ACHN (cell line): ENCODE results near the gene TRIM8.
"Not testable (repeated sequence)": the region's sequence is repeated elsewhere in the genome, so short reads cannot be mapped to it uniquely, and the experiment has no call there.

Experiments used
- DNase-seq: peaks from one replicate; pipeline ENCODE4 v3.0.0-alpha.2; 2015
- in situ Hi-C: cut with HindIII; loops from 2 replicates; pipeline ENCODE4 v1.10.0; 2017; ENCODE audit warnings: low sequenced_read_pairs, low pct_ligation_motif_present, low pct_unique_long_range_greater_than_20kb

The TRIM8 gene

DNA sequence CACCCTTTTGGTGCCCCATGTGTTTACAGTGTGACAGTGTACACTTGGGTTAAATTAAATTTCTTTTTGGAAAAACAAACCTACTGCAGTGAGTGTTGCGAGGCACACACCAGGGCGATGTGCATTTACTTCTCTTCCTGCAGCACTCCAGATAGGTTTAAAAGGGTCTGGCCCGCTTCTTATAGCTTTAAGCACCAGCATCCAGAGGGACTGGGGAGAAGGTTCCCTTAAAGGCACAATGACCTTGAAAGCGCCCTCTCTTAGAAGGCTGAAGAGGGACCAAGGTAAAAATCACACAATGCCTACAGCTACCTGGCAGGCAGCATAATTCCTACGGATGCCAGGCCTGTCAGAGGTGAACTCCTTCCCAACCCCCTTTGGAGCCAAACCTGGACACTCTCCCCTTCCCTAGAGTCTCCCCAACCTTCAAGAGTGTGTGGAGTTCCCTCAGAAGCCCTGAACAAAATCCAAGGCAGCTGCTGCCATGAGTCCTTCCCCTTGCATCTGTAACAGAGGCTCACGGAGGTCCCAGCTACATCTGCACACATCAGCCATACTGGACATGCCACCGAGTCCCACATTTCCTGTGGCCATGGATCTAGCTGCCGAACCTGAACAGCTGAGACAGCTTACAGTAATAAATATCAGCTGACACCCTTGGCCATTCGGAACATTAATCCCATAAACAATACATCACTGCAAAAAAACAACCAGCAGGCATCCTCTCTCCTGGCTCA, 33.2 kb downstream of the TRIM8 start:
- in situ Hi-C loops, result no loop called here
- DNase-seq, result no peak

DNA sequence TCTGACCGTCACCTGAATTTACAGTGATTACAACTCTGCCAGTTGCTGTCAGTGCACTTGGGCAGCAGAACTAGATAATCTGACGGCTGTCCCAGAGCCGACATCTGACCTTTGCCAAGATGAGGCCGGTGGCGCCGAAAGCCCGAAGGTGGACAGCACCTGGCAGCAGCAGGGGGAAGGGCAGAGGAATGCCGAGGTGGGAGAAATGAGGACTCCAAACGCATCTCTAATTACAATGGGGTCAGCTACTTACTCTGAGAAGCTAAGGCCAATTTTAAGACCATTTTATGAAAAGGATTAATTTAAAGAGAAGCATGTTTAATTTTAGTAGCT, 33.8 kb downstream of the TRIM8 start:
- in situ Hi-C loops, result no loop called here
- DNase-seq, result no peak

DNA sequence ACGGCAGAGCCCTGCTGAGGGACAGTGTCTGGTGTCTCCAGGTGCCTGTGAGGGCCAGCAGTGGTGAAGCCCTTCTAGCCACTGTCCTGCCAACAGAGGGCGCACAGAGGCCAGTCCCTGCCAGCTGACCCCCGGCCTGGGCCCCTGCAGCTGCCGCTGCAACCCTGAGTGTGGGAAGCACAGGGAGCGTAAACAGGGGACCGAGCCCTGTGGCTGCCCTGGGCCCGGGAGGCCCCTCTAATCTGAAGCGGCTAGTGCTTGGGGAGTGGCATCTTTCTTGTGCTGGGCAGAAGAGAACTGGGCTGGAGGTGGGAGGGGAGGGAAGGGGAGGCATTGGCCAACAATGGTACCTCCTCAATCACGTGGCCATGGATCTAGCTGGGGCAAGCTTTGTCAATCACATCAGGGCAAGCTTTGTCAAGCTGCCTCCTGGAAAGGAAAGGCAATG, 34.6 kb downstream of the TRIM8 start:
- in situ Hi-C loops, result no loop called here

DNA sequence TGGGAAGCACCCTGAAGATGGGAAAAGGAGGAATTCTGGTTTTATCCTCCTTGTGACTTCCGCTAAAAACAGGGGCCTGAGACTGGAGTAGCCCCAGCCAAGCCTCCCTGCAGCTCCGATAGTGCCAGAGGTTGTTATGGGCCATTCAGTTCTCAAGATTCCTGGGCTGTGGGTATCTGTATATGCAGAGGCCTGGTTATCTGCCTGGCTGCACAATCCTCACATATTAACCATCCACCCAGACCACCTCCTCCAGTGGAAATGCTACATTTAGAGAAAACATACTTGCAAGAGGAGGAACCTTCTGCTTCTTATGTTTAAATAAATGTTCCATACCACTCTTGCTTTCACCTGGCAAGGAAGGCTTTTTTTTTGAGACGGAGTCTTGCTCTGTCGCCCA, 35.3 kb downstream of the TRIM8 start:
- peak; percentile 80 for DNase-seq
- in situ Hi-C loops, result no loop called here

More for the DNA sequence above, 34.6 kb downstream of the TRIM8 start:
- peak; percentile 75 for DNase-seq

DNA sequence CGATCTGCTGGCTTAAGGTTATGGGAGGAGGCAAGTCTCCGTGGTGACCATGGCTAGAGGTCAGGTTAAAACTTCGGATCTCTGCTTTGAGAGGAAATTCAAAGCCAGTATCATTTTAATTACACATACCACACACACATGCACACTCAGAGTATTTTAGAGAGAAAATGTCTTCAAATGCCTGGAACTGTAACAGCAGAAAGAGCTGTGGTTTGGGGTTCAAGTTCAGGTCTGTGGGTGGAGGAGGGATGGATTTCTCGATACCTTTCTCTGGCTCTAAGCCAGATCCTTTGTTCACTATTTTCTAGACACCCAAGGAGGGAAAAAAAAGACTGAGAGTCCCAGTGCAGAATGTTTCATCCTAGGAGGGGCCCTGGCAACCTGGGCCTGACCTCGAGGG, 37.4 kb downstream of the TRIM8 start:
- no peak for DNase-seq
- in situ Hi-C loops, result no loop called here

DNA sequence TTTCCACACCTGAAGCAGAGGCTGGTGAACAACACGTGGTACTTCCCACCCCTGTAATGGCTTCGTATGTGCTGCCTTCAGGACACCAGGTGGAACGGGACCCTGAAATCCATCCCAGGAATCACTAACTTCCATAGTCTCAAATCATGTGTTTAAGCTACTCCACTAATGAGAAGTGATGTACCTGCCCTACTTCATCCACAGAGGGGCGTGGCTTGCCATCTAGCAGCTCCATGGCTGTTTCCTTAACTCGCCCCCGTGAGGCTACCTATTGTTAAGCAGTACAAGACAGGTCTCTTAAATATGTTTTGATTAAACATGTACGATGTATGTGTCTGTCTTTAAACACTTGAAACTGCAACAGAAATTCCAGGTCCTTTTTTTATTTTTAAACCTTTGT, 38.1 kb downstream of the TRIM8 start:
- in situ Hi-C loops, result no loop called here
- no peak for DNase-seq

DNA sequence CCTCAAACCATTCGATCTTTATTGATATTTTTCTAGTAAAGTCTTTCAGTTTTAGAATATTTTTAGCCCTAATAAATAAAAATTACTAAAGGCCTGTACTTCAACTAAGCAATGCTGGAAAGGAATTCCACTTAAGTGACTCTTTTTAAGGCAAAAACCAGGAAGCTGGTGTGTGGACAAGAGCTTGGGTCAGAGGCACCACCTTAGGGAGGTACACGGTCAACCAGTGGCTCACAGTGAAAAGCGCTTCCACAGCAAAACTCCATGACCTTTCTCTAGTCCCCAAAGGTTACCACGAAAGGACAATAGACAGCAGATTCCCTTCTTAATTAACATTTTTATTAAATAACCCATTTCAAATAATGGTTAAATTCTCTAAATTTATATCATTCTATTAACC, 38.7 kb downstream of the TRIM8 start:
- in situ Hi-C loops, result no loop called here
- DNase-seq, result no peak

DNA sequence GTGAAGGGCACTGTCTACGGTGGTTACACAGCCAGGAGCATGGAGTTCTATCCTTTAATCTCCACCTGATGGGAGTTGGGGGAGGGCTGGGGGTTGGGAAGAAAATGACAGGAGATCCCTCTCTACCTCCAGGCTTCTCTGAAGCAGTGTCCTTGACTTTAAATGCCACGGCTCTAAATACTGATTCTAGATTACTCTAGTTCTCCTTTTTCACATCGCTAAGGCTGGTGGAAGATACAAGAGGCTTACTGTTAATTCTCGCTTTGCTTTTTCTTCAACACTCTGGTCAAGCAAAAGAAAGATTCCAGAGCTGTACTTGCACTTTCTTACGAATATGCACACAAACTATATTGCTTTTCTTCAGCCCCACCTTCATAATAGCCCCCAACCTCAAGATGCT, 39.5 kb downstream of the TRIM8 start:
- in situ Hi-C loops, result no loop called here
- no peak for DNase-seq

DNA sequence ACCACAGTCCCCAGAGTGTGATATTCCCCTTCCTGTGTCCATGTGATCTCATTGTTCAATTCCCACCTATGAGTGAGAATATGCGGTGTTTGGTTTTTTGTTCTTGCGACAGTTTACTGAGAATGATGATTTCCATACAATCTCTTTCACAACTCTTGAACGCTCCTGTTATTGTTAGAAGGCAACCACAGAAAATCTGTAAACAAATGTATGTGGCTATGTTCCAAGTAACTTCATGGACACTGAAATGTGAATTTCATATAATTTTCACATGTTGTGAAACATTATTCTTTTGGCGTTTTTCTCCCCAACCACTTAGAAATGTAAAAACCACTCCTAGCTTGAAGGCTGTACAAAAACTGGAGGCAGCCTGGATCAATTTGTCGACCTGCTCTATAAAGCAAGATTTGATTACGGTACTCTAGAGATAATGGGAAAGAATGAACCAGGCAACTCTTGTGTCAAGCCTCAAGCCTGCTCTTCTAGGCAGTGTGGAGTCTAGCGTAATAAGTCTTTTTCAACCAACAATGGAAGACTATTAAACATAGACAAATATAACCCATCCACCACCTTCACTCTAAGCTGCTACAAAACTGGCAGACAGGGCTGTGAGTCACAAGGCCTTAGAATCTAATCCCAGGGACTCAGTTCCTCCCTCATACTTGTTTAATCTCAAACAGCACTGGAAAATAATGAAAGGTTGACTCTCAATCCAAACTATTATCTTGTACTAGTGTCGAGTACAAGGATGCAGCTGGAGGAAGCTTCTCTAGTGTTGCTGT, 47.2 kb downstream of the TRIM8 start:
- no peak for DNase-seq
- in situ Hi-C loops, result no loop called here

DNA sequence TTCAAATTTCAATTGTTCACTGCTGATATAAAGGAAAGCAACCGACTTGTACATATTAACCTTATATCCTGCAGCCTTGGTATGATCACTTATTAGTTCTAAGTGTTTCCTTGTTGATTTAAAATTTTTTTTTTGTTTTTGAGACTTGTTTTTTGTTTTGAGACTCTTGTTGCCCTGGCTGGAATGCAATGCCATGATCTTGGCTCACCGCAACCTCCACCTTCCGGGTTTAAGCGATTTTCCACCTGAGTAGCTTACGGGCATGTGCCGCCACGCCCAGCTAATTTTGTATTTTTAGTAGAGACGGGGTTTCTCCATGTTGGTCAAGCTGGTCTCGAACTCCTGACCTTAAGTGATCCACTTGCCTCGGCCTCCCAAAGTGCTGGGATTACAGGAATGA, 51.1 kb downstream of the TRIM8 start:
- in situ Hi-C loops, DNase-seq: not testable (repeated sequence)

DNA sequence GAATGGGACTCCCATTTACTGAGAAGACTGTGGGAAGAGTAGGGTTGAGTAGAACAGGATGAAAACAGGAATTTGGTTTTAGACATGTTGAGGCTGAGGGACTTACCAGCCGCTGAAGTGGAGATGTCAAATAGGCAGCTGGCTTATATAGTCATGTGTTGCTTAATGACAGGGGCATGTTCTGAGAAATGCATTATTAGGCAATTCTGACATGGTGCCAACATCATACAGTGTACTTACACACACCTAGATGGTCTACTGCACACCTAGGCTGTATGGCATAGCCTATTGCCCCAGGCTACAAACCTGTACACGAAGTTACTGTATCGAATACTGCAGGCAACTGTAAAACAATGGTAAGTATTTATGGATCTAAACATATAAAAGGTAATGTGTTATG, 52.5 kb downstream of the TRIM8 start:
- in situ Hi-C loops, result no loop called here
- DNase-seq, result no peak

DNA sequence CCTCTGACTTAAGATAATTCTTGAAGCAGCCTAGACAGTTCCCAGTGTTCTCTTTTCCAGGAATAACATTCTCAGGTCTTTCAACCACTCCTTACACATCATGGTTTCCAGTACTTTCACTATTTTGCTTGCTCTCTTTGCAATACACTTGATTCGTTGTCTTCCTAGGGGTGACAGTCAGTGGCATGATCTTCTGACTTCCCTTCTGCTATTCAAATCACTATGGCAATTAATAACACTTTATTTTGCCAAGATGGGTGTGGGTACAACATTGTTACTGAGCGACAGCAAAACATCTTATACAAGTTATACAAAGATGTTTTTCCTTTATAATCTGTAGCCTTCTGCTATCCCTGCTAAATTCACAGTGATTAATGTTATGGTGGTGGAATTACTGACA, 54.6 kb downstream of the TRIM8 start:
- DNase-seq, result no peak
- in situ Hi-C loops, result no loop called here

DNA sequence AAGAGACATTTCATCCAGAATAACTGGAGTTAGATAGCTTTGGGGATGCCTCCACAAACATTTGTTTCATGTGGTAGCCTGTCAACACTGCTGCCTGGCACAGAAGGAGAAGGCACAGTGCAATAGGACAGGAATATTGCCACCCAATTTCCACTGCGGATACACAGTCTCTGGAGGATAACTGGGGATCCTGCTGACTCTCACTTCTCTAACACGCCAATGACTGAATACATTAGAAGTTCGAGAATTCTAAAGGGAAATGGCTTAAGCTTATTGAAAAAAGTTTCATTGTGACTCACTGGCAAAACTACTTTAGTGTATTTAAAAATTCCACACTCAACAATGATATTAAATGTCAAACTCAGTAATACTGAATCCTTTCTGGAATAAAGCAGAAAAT, 57.0 kb downstream of the TRIM8 start:
- in situ Hi-C loops, result no loop called here
- DNase-seq, result no peak

DNA sequence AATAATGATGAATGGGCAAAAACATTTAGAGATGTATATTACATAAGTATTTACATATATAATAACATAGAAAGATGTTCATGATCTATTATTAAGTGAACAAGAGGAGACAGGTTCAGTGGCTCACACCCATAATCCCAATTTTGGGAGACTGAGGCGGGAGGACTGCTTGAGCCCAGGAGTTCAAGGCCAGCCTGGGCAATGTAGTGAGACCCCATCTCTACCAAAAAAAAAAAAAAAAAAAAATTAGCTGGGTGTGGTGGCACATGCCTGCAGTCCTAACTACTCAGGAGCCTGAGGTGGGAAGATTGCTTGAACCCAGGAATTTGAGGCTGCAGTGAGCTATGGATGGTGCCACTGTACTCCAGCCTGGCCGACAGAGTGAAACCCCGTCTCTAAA, 57.5 kb downstream of the TRIM8 start:
- DNase-seq, result no peak
- in situ Hi-C loops, result no loop called here

DNA sequence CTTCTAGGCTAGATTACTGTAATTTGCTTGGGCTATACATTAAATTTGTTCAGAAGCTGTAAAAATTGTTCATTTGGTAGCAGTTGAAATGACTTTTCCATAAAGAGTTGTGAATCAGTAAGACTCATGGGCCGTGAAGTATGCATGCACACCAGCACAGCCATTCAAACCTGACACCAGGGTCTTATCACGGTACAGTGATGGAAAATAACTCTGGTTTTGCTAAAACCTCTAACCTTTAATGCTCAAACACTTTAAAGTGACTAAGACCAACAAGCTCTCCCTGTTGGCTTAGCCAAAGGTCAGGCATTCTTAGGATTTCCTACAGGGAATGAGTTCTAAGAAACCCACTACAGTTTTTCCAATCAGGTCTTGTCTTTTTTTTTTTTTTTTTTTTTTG, 58.5 kb downstream of the TRIM8 start:
- DNase-seq, result no peak
- in situ Hi-C loops, result no loop called here

DNA sequence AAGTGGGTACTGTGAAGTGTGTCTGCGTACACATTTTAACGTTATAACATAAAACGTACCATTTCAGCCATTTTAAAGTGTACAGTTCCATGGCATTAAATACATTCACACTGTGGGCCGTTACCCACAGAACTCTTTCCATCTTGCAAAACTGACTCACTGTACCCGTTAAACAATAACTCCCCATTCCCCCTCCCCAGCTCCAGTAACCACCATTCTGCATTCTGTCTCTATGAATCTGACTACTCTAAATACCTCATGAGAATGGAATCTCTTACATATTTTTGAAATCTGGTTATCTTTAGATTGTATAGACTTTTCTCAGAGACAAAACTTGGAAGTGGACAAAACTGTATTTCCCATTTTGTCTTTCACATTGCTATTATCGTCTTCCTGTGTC, 60.6 kb downstream of the TRIM8 start:
- in situ Hi-C loops, result no loop called here

DNA sequence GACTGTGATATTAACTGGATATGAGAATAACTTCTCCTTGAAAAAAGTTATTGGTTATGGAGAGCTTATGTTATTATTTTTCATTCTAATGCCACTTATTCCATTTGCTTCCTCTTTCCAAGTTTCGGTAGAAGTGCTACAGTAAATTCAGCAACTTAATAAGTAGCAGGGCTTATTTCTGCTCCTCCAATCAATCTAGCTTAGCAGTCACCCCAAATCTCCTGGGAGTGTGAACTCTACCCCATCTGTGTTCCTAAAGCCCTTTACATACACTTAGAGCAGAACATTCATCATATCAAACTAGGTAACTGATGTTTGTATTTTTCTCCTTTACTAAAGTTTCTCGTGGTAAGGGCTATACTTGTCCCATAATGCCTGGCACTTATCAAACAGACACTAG, 61.3 kb downstream of the TRIM8 start:
- no peak for DNase-seq
- in situ Hi-C loops, result no loop called here

More for the DNA sequence above, 60.6 kb downstream of the TRIM8 start:
- DNase-seq, result peak; percentile 93
